GM18867 (cell line): ENCODE data around the gene ODF2.

Experiments used
- ATAC-seq: cut with Tn5 transposase; IDR thresholded peaks from one replicate; pipeline ENCODE4 v1.9.1; 2021; ENCODE audit warnings: mild to moderate bottlenecking, moderate library complexity; ENCODE audit not compliant: unreplicated experiment

The ODF2 gene

DNA sequence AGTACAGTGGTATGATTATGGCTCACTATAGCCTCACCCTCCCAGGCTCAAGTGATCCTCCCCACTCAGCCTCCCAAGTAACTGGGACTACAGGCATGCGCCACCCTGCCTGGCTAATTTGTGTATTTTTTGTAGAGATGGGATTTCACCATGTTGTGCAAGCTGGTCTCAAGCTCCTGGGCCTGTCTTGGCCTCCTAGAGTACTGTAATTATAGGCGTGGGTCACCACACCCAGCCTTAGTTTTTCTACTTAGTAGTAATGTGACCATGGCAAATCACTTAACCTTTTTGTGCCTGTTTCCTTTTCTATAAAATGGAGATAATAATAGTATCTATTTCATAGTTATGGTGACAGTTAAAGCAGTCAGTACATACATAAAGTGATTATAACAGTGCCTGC, 70.9 kb downstream of the ODF2 start:
- no peak for ATAC-seq

DNA sequence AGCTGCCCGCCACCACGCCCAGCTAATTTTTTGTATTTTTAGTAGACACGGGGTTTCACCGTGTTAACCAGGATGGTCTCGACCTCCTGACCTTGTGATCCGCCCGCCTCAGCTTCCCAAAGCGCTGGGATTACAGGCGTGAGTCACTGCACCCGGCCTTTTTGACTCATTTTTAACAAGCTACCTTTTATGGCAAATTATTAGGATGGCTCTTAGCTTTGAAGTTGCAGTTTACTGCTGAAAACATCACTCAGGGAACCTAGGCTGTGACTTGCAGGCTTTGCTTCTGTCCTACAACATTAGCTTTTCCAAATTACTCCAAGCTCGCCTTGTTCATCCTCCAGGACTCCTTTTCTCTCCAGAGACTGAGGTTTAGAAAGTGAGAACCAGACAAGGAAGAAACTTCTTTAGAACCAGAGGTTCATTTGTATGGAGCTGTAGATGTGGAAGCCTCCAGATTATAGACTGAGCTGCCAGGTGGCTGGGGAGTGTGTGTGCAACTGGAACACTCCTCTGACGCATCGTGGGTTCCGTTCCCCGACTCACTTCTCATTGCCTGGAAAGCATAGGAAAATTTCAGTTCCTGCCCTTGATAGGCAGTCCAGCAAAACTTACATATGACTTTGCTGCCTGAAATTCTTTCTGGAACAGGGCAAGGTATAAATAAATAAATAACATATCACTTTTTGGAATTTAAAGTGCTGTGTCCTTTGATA, 72.8 kb downstream of the ODF2 start:
- ATAC-seq = no peak

DNA sequence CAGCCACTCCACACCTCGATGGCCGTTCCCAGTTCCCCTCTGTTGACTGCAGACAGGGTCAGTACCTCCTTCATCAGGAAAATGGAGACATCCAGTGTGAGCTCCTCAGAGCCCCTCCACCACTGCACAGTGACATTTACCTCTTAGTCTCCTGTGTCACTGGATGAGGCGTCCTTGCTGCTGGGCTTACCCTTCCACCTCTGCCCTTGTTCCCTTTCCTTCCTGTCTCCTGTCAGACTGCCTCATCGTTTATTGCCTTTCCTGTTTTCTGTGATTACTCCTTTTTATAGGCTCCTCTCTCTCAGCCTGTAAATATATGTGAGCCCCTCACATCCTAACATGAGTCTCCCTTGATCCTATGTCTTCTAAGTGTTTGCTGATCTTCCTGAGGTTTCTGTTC, 73.4 kb downstream of the ODF2 start:
- no peak for ATAC-seq

DNA sequence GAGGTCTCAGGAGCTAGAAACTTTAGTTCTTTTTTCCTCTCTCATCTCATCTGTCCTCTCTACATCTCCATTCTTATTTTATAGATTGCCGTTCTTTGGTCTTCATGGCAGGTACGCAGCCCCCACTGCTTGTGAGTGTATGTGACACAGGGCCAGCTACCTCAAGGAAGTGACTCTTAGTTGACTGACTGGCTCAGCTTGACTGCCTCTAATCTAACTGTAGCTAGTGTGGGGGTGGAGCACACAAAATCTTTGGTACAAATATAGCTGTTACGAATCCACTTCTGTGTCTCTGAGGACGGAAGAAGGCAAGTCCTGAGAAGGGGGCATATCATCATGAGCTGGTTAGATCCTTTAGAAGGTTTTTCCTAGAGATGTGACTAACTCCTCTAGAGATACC, 76.8 kb downstream of the ODF2 start:
- ATAC-seq = no peak

DNA sequence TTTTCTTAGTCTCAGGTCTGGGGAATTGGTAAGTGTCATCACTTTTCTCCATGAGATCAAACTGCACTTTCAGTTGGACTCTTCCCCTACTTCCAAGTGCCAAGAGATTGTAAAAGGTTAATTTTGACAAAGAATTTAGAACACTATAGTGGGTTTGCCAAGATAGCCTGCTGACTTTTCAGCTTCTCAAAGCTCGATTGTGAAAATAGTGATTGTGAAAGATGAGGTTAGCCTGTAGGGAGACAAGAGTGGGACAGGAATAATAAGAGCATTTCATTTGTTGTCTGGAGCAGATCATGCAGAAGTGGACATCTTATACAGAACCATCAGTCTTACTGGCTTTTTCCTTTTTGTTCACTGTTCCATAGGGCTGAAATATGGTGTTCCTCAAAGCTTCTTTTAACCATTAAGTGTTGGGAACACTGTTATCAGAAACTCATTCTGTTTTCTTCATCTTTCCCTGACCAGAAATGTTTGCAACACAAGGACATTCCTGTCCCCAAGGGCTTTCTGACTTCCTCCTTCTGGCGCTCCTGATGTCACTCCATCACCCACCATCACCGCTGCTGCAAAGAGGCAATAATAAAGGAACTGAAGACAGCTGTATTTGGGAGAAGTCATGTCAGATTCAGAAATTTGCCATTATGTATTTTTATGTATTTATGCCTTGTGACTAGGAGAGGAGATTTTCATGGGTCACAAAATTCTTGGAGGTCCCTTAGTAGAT, 85.0 kb downstream of the ODF2 start:
- no peak for ATAC-seq

DNA sequence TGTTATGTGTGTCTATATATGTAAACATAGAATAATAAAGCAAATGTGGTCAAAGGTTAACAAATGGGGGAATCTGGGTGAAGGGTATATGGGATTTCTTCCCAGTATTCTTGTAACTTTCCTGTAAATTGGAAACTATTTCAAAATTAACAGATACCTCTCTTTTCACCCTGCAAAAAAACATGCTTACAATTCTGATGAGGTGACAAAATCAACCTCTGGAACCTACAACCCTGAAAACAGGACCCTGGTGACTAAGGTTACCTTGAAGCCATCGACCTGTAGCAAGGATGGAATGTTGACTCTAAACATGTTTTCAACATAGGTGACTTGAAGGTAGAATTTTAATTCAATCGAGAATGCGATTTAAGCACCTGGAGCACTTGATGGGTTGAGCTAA, 90.7 kb downstream of the ODF2 start:
- no peak for ATAC-seq

DNA sequence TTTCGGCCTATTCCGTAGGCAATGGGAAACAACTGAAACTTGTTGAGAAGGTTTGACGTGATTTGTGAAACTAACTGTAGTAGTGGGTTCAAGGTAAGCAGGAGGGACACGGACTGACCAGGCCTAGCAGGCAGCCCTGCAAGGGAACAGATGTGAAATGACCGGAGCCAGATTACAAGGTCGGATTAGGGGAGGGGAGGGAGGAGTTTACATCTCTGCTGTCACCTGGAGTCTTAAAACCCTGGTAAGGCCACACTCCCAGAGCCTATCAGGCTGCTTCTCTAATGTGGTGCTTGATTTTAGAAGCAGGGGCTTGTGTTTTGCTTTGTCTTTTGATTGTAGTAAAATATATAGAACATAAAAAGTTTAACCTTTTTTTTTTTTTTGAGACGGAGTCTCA, 93.1 kb downstream of the ODF2 start:
- no peak for ATAC-seq

DNA sequence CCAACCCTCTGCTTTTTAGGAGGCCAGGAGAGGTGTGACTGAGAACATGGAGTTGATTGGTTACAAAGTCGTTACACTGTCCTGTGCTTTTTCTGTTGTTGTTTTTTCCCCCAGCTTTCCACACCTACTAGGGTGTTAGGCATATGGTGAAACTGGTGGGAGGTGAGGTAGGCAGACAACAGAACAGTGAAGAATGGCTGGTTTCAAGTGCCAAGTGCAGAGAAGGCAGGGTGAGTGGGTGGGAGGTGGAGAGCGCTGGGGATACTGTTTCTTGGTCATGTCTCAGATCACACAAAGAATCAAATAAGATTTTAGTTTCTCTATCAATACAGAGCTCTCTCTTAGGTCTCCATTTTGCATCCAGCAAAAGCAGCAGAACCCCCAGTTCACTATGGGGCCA, 94.4 kb downstream of the ODF2 start:
- no peak for ATAC-seq
